Activated T-cell treated with anti-CD3 and anti-CD28 coated beads, Interleukin-2, amount 50 U/mL, for 48 hours (primary cell): ENCODE measurements around the gene ZDHHC5.
A peak's percentile ranks its signal among the peaks of the same experiment; 100 is the strongest.
"Not testable (repeated sequence)": the region's sequence is repeated elsewhere in the genome, so short reads cannot be mapped to it uniquely, and the experiment has no call there.

ENCODE experiments used
- DNase-seq, 2 experiments: peaks; one replicate each; pipeline ENCODE4 v3.0.0-alpha.2; 2020

The ZDHHC5 gene

DNA sequence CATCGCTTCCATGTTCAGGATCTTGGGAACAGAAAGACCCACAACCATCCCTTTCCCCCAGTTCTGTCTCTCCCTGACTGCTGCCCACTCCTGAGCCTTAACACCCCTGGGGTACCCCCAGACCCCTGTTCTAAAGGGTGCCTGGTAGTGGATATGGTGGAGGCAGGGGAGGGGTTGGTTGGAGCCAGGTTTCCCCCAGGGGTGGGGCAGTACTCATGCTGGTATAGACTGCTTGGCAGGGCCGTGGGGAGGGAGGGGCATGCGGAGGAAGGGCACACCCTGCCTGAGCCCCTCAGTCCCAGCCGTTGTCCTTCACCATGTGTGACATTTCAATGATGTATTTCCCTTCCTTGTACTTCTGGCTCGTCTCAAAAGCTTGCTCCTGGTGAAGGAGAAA, 22.2 kb upstream of the ZDHHC5 start:
- no peak for DNase-seq

DNA sequence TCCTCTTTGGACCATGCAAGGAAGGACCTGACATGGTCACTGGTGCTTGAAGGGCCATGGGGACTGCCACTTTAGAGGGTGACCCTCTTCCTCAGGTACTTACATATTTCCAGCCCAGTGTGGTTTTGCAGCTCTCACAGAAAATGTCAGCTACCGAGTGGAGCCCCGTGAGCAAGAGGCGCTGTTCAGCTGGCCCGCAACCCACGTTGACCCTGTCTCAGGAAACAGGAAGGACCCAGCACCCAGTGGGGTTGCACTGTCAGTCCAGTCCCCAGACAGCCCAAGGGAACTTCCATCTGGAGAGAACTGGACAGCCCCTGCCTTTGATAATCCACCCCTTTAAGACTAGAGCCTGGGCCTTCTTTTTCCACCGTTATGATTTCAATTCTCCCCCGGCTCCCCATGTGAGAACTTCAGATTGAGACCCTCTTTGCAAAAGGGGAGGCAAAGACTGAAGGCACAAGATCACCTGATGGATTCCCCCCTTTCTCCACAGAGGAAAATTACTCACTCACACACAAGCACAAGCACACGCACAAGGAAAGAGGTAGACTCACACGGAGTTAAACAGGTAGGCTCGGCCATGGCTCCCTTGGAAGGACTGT, 21.6 kb upstream of the ZDHHC5 start:
- no peak for DNase-seq

DNA sequence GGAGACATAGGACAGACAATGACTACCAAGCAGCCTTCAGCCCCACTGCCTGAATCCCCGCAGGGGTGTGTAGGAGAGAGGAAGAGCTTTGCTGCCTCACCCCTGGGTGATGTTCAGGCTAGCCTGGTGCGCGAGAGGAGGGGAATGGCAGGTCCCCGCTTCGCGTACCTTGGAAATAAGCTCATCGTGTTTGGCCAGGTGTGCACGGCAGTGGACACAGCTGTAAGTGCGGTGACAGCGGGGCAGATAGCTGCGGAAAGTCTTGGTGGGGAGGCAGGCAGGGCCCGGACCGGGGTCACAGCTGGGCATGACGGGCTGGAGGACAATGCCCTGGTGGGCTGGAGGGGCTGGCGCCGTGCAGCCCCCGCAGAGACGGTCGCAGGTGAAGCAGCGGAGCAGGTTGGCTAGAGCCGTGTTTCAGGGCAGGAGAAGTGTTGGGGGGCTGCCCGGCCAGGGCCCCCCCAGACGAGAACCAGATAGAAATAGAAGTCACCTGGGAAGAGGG, 21.1 kb upstream of the ZDHHC5 start:
- DNase-seq = no peak

DNA sequence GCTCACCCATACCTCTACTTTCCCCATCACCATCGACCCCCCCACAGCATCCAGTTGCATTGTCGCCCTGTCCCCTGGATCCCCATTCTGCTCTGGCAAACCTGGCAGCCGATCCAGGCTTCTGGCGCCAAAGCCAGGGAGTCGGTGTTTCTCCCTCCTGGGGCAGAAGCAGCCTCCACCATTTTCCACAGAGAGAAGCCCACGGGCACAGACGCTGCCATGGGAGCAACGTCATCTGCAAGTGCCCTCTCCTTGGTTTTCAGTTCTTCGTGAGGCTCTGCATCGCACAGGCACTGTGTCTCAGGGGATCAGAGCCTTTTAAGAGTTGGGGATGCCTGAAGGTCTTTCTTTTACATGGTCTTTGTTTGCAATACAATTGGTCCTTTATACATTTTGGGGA, 20.5 kb upstream of the ZDHHC5 start:
- DNase-seq = no peak

DNA sequence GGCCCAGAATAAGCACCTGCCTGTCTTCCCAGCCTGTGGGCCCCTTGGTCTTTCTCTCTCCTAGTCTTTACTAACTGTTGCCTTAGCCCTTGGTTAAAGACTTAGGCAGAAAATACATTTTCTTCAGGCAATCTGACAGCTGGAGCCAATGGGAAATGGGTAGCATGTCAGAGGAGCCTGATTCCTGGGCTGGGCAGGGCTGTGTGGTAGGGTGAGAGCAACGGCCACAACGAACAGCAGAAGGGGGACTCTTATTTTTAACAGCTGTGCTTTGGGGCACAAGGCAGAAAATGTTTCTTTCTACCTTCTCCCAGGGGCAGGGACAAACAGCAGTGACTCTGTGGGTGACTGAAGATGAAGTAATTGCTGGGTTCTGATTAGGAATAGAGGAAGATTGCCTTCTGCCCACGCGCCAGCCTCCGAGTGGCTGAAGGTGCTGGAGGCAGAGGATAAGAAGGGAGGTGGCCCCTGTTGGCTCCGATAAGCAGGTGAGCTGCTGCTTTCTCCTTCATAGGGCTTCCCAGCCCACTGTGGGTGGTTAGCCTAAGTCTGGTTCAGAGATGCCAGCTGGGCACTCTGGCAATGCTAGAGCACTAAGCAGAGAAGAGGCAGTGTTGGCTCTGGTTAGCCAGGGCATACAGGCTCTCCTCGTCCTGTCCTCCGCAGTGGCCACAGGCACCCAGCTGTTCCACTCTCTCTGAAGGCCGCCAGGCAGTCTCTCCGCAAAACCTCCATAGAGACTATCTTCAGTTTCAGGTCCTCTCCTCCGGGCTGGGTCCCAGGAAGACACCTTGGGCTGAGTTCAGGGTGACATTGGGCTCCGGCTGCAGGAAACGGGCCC, 19.7 kb upstream of the ZDHHC5 start:
- DNase-seq = no peak

DNA sequence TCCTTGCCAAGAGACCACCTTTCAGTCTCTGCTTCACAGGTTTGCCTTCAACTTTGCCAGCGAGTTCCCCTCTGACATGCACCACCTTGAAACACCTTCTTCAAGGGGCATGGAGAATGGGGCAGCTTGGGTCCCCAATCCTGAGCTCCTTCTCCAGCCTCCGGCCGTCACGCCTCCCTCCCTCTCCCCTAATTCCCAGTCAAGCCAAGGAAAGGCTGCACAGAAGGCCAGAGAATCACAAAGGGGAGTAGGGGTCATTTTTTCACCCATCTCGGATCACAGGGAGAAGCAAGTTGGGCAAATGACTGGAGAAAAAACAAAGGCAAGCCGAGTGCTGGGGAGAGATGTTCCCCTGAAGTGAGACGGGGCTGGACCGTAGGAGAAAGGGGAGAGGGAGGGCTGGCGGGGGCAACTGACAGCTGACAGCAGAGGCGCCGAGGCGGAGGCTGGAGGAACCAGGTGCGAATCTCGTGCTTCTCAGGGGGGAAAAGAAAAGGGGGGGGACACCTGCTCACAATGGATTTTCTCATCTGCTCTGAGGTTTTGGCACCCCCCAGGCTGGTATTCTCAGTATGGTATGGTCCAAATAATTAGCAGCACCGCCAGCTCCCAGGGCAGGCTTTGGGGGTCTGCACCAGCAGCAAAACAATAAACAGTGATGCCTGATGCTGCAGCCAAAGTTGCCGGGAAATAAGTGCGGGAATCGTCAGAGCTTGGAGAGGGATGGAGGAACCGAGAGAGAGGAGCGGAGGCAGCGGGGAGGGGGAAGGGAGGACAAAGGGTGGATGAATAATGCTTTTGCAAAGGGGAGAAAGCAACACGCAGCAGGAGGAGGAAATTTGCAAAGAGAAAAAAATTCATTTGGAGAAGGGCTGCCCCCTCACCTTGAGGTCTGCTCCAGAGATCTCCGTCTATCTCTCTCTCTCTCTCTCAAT, 18.8 kb upstream of the ZDHHC5 start:
- DNase-seq = no peak

DNA sequence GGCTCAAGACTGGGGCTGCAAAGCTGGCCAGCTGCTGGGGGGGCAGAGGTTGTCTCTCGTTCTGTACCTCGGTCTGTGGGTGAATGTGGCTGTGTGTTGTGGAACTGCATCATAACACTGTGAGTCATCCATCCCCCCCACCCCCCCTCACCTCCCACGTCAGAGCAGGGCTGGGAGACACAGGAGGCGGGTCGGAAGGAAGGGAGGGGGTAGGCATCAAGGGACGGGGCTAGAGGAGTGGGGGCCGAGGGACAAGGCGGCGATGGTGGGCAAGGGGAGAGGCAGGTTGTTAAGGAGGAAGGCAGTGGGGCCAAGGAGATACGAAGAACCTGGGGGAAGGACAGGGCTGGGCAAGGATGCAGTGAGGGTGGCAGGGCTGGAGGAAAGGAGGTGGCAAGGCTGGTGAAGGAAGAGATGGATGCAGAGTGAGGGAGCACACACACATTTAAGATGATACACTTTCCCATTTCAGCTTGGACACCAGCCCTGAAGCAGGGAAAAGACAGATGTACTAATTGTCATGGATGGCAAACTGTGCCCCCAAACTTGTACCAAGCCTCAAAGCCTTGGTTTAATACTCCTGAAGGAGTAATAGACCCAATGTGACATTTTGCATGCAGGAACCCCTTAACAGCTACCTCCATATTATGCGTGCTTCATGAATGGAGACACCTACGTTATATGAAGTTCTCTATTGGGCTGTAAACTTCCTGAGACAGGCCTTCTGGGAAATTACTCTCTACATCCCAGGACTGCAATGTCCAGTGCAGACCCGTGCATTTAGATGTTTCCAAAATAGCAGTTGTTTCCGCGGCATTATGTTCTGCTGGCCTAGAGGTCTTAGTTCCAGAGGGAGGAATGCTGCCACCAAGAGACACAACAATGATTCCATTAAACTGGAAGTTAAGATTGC, 17.8 kb upstream of the ZDHHC5 start, which contains the start of gene YPEL4:
Gene YPEL4, minus strand, starts transcription at position 87 of the 913 bp plus-strand sequence. CDS start 2,805 bp downstream, outside the sequence.
- peak; percentile 64 to 65 for DNase-seq

DNA sequence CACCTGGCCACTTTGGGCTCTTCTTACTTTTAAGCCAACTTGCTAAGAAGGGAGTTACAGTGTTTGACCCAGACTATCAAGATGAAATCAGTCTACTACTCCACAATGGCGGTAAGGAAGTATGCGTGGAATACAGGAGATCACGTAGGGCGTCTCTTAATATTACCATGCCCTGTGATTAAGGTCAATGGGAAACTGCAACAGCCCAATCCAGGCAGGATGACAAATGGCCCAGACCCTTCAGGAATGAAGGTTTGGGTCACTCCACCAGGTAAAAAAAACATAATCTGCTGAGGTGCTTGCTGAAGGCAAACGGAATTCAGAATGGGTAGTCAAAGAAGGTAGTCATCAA, 17.2 kb upstream of the ZDHHC5 start:
- DNase-seq = no peak

DNA sequence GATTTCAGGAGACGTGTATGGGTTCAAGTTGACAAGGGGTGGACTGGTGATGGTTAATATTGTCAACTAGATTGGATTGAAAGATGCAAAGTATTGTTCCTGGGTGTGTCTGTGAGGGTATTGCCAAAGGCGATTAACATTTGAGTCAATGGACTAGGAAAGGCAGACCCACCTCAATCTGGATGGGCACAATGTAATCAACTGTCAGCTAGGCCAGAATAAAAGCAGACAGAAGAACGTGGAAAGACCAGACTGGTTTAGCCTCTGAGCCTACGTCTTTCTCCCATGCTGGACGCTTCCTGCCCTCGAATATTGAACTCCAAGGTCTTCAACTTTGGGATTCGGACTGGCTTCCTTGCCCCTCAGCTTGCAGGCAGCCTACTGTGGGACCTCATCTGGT, 16.5 kb upstream of the ZDHHC5 start:
- no peak for DNase-seq

DNA sequence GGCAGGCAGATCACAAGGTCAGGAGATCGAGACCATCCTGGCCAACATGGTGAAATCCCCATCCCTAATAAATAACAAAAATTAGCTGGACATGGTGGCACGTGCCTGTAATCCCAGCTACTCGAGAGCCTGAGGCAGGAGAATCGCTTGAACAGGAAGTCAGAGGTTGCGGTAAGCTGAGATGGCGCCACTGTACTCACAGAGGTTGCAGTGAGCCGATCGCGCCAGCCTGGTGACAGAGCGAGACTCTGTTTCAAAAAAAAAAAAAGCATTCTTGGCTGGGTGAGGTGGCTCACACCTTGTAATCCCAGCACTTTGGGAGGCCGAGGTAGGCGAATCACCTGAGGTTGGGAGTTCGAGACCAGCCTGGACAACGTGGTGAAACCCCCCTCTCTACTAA, 15.7 kb upstream of the ZDHHC5 start:
- not testable (repeated sequence) for DNase-seq

DNA sequence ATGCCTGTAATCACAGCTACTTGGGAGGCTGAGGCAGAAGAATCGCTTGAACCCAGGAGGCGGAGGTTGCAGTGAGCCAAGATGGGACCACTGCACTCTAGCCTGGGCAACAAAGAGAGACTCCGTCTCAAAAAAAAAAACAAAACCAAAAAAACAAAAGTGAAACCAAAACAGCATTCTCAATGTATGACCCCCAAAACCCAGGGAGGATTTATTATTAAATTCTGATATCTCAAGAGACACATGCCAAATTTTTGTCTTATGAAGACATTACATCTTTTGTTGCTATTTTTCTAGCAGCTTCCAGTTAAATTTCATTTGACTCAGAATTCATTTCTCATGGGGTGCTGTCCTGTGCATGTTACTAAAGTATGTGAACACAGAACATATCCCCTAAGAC, 15.3 kb upstream of the ZDHHC5 start:
- DNase-seq = no peak

DNA sequence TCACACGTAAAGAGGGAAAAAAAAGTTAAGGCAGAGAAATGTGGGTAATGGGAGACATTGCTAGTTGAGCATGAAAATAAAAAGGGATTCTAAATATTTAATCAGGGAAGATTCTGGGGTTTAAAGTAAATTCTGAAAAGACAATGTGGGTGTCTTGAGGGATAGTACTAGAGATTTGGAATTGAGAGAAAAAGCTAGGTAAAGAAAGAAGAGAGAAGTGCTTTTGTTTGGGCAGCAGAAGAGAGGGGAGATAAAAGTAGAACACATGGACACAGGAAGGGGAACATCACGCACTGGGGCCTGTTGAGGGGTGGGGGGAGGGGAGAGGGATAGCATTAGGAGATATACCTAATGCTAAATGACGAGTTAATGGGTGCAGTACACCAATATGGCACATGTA, 14.8 kb upstream of the ZDHHC5 start:
- no peak for DNase-seq

DNA sequence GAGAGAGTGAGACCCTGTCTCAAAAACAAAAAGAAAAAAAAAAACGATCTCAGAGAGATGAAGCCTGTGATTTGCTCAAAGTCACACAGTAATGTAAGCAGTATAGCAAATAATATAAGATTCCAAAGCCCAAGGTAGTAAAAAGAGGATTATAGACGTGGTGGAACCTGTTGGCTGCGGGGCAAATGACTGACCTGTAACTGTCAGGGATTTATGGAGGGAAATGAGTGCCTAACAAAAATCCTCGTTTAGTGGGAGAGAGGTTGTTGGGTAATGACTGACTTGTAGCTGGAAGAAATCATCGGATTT, 11.1 kb upstream of the ZDHHC5 start:
- no peak for DNase-seq

DNA sequence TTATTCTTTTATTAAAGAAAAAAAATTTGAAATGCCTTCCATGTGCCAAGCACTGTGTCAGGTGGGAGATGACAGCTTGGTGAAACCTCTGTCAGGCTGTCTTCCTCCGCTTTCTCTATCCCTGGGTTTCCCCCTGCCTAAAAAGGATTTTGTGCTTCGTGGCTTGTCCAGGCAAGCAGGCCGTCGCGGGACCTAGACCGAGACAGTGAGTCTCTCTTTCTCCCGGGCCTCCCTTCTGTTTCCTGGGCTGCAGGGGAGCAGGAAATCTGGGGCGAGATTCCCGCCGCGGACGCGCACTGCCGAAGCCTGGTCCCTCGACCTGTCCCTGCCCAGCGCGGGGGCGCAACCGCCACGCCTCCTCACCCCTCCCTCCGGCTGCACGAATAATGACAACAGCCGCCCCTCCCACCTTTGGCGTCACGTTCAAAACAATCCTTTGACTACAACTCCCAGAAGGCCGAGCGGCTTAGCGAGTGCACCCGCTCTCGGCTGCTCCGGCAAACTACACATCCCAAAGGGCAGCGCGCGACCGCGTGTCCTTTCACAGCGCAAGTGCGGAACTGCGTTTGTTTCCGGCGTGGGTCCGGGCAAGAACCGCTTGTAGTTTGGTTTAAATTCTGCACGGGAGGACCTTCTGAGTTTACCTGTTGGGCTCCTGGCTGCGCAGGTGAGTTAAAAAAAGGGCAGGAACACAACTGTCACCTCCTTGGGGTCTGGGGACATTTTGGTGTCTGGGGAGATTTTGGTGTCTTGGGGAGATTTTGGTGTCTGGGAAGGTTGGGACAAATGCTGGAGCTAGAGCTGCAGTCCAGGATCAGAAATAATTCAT, 10.5 kb upstream of the ZDHHC5 start, which contains the start of gene CLP1:
Gene CLP1, plus strand, starts transcription at position 569 of the 829 bp plus-strand sequence. CDS start 1,715 bp downstream, outside the sequence.
- peak; percentile 99 for DNase-seq

DNA sequence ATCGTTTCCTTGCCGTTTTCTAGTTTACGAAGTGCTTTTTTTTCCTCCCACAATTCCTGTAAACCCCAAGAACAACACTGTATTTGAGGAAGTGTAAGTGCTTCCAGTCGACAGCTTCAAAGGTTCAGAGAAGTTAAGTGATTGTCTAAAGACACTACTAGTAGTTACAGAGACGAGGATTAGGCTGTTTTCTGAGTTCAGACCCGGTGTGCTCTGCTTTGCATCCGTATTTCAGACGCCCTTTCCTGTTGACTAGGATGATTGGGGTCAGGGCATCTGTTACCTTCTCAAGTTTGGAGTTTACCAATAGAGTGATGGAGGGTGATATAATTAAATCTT, 9.9 kb upstream of the ZDHHC5 start:
- DNase-seq = no peak

DNA sequence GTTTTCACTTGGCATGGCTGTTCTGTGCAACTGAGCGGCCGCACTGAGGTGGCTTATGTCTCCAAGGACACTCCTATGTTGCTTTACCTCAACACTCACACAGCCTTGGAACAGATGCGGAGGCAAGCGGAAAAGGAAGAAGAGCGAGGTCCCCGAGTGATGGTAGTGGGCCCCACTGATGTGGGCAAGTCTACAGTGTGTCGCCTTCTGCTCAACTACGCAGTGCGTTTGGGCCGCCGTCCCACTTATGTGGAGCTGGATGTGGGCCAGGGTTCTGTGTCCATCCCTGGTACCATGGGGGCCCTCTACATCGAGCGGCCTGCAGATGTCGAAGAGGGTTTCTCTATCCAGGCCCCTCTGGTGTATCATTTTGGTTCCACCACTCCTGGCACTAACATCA, 8.2 kb upstream of the ZDHHC5 start:
- DNase-seq = no peak

DNA sequence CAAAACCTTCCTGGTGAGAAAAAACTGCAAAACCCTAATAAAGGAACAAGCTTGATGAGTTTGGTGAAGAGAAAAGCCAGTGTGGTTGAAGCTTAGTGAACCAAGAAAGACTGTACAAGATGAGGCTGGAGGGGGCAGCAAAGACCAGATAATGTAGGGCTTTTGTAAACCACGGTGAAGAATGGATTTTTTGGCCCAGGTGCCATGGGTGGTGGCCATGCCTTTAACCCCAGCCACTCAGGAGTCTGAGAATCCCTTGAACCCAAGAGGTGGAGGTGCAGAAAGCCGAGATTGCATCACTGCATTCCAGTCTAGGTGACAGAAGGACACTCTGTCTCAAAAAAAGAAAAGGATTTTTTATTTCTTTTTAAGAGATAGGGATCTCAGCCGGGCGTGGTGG, 5.0 kb upstream of the ZDHHC5 start:
- DNase-seq = no peak

DNA sequence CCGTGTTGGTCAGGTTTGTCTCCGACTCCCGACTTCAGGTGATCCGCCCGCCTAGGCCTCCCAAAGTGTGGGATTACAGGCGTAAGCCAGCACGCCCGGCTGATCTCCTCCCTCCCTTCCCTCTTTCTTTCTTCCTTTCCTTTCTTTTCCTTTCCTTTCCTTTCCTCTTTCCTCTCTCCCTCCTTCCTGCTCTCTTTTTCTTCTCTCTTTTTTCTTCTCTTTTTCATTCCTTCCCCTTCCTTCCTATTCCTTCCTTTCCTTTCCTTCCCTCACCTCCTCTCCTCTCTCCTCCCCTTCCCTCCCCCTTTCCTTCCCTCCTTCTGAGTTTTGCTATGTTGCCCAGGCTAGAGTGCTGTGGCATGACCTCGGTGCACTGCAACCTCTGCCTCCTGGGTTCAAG, 3.9 kb upstream of the ZDHHC5 start:
- DNase-seq = no peak

DNA sequence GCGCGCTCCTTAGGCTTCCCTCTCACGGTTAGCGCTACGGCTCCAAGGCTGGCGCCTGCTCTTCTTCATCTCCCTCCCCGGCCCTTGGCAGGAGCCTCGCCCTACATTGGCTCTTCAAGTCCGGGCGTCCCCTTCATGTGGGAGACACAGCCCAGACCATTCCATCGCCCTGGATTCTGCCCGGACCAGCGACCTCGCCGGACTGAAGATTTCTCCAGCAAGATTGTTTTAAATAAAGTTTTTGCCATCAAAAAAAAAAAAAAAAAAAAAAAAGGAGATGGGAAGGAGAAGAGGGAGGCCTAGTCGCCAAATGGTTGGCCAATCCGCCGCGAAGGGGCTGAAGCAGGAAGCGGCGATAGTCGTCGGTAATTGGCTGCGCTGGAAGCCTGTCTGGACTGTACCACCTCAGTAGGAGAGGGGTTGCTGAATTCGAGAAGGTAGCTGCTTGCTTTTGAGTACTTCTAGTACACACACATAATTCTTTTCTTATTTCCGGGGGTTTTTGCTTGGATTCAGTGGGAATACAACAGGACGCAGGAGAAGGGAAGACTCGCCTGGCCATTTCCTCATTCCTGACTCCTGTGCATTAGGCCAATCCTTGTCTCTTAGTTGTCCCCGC, 688 bp upstream of the ZDHHC5 start:
- DNase-seq = peak in 1 of 2 experiments; percentile 91

DNA sequence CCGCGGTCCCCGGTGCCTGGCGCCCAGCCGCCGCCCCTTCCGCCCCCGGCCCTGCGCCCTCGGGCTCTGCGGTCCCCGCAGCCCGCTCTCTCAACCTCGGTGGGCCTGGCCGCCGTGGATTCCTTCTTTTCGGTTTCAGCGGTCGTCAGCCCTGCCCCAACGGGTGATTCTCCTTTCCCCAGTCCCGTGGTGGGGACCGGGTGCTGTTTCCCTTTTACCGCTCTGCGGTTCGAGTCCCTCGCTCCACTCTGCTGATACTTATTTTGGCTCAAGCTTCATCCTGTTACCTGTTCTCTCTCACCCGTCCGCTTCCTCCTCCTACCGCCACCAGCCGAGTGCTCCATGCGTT, 494 bp downstream of the ZDHHC5 start:
- no peak for DNase-seq

DNA sequence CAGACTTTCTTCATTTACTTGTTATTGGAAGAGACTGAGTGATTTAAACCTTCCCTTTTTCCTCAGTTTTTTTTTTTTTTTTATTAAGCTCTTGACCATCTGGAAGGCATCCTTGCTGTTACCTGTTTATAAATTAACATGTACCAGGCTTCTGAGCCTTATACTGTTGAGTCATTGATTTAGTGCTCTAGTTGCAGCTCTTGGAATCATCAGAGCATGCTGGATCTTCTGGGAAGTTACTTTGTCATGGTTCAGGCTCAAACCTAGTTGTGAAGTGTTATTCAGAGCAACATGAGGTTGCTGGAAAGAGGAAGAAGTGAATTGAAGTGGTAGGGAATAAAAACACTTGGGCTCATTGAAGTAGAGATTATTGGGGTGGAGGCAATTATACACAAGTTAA, 6.3 kb downstream of the ZDHHC5 start:
- no peak for DNase-seq
